Nephron progenitor cell (in vitro differentiated cells): ENCODE data around the gene CDC123.
"Not testable (repeated sequence)": the region's sequence is repeated elsewhere in the genome, so short reads cannot be mapped to it uniquely, and the experiment has no call there.

Experiments used
- DNase-seq: peaks from one replicate; pipeline ENCODE4 v3.0.0; 2021
- H3K27ac Mint-ChIP-seq: 2 replicates; pipeline ENCODE4 v1.8.0; 2021; ENCODE audit warnings: mild to moderate bottlenecking, moderate library complexity, mixed read lengths
- H3K27me3 Mint-ChIP-seq: 2 replicates; pipeline ENCODE4 v1.8.0; 2021; ENCODE audit warnings: mild to moderate bottlenecking, low read depth, mixed read lengths; ENCODE audit not compliant: poor library complexity
- H3K36me3 Mint-ChIP-seq: 2 replicates; pipeline ENCODE4 v1.8.0; 2021; ENCODE audit warnings: low read depth, mixed read lengths
- H3K4me1 Mint-ChIP-seq: 2 replicates; pipeline ENCODE4 v1.8.0; 2021; ENCODE audit warnings: mixed read lengths
- H3K4me3 Mint-ChIP-seq: 2 replicates; pipeline ENCODE4 v1.8.0; 2021; ENCODE audit warnings: mild to moderate bottlenecking, moderate library complexity, mixed read lengths
- H3K9me3 Mint-ChIP-seq: 2 replicates; pipeline ENCODE4 v1.8.0; 2021; ENCODE audit warnings: mild to moderate bottlenecking, moderate library complexity, mixed read lengths
- CTCF ChIP-seq: fragments of 200-600 bp; sonication (generic); IDR thresholded peaks from 2 replicates; pipeline ENCODE4 v1.5.0; 2021; ENCODE audit warnings: antibody characterized with exemption

Gene CDC123

GRCh38 chr10:12160664-12161063 is 35.3 kb upstream of the CDC123 start:
- no peaks in the 10 kb centered on the region for H3K27me3 Mint-ChIP-seq
- no peak overlapping the region for H3K4me3 Mint-ChIP-seq
- no peak for DNase-seq
- no peak overlapping the region for H3K27ac Mint-ChIP-seq
- peaks cover 2% of the 10 kb centered on the region for H3K4me1 Mint-ChIP-seq
- no peaks in the 10 kb centered on the region for H3K9me3 Mint-ChIP-seq
- TF ChIP-seq CTCF: no peak
- peaks cover 64% of the 10 kb centered on the region for H3K36me3 Mint-ChIP-seq

- Mint-ChIP-seq H3K4me3 (no peak overlapping the region), H3K36me3 (peaks cover 54% of the 10 kb centered on the region), H3K4me1 (no peaks in the 10 kb centered on the region), H3K27me3 (no peaks in the 10 kb centered on the region), H3K27ac (no peak overlapping the region), H3K9me3 (no peaks in the 10 kb centered on the region)
- no peak for DNase-seq
- TF ChIP-seq CTCF: no peak
Measured at GRCh38 chr10:12162927-12163326, 33.1 kb upstream of the CDC123 start.

- DNase-seq: no peak
- H3K27ac Mint-ChIP-seq: peak overlapping the region; percentile 59
- H3K27me3 Mint-ChIP-seq: no peaks in the 10 kb centered on the region
- no peak for TF ChIP-seq CTCF
- no peak overlapping the region for H3K4me3 Mint-ChIP-seq
- no peaks in the 10 kb centered on the region for H3K9me3 Mint-ChIP-seq
- peaks cover 47% of the 10 kb centered on the region for H3K36me3 Mint-ChIP-seq
- H3K4me1 Mint-ChIP-seq: no peaks in the 10 kb centered on the region
Measured at GRCh38 chr10:12164085-12164484, 31.9 kb upstream of the CDC123 start.

- Mint-ChIP-seq H3K36me3 (peaks cover 51% of the 10 kb centered on the region), H3K4me1 (no peaks in the 10 kb centered on the region), H3K27me3 (no peaks in the 10 kb centered on the region), H3K9me3 (no peaks in the 10 kb centered on the region), H3K27ac (peak overlapping the region; percentile 23), H3K4me3 (no peak overlapping the region)
- no peak for TF ChIP-seq CTCF
- DNase-seq: no peak
Measured at GRCh38 chr10:12165036-12165435, 31.0 kb upstream of the CDC123 start.

GRCh38 chr10:12165999-12166775 is 29.8 kb upstream of the CDC123 start:
- Mint-ChIP-seq H3K27ac (peak overlapping the region; percentile 92), H3K4me3 (no peak overlapping the region), H3K4me1 (no peaks in the 10 kb centered on the region), H3K27me3 (no peaks in the 10 kb centered on the region), H3K36me3 (peaks cover 53% of the 10 kb centered on the region), H3K9me3 (no peaks in the 10 kb centered on the region)
- DNase-seq: no peak
- no peak for TF ChIP-seq CTCF

- DNase-seq, H3K27ac Mint-ChIP-seq, H3K4me3 Mint-ChIP-seq, H3K4me1 Mint-ChIP-seq, H3K27me3 Mint-ChIP-seq, H3K9me3 Mint-ChIP-seq: not testable (repeated sequence)
- H3K36me3 Mint-ChIP-seq: peaks cover 54% of the 10 kb centered on the region
Measured at GRCh38 chr10:12171512-12171911, 24.5 kb upstream of the CDC123 start.
